Neural cell (in vitro differentiated cells): ENCODE results near the gene COQ2. TPM values are rescaled to one million over a fixed set of nuclear protein-coding genes. Genes with fewer than 3 reads are reported as not detected.

Source experiments
- H2AFZ ChIP-seq: fragments of 200-600, 300-800 bp; sonication (generic), shearing (Covaris generic); 2 replicates; pipeline ENCODE4 v1.6.0; 2014; ENCODE audit warnings: low read depth, mild to moderate bottlenecking, antibody characterized with exemption, low read length, moderate library complexity
- H3F3A ChIP-seq: fragments of 200-600 bp; shearing (Covaris generic); 2 replicates; pipeline ENCODE4 v1.6.1; 2016; ENCODE audit warnings: mild to moderate bottlenecking, moderate library complexity, mixed read lengths, antibody characterized with exemption, low read length; ENCODE audit not compliant: insufficient read depth, poor library complexity, severe bottlenecking
- H3K27ac ChIP-seq: fragments of 200-600, 300-800 bp; sonication (generic), shearing (Covaris generic); 2 replicates; pipeline ENCODE4 v1.5.1; 2014; ENCODE audit warnings: mild to moderate bottlenecking, low read length, moderate library complexity
- H3K27me3 ChIP-seq: fragments of 300-800, 200-600 bp; sonication (generic), shearing (Covaris generic); 2 replicates; pipeline ENCODE4 v1.6.0; 2014; ENCODE audit warnings: mild to moderate bottlenecking, low read depth, low read length, moderate library complexity; ENCODE audit not compliant: insufficient read depth
- H3K36me3 ChIP-seq: fragments of 300-800, 200-600 bp; sonication (generic), shearing (Covaris generic); 2 replicates; pipeline ENCODE4 v1.5.1; 2014; ENCODE audit warnings: mild to moderate bottlenecking, antibody characterized with exemption, low read length, moderate library complexity; ENCODE audit not compliant: insufficient read depth
- H3K4me2 ChIP-seq: fragments of 300-800, 200-600 bp; sonication (generic), shearing (Covaris generic); 2 replicates; pipeline ENCODE4 v1.6.0; 2014; ENCODE audit warnings: mild to moderate bottlenecking, low read length
- H3K4me3 ChIP-seq: fragments of 300-800, 200-600 bp; sonication (generic), shearing (Covaris generic); 2 replicates; pipeline ENCODE4 v1.5.1; 2014; ENCODE audit warnings: mild to moderate bottlenecking, low read length, moderate library complexity
- H3K79me2 ChIP-seq: fragments of 200-600 bp; shearing (Covaris generic); replicated peaks from 2 replicates; pipeline ENCODE4 v1.6.0; 2014; ENCODE audit warnings: mild to moderate bottlenecking, low read length, moderate library complexity; ENCODE audit not compliant: insufficient read depth
- H3K9ac ChIP-seq: fragments of 300-800, 200-600 bp; sonication (generic), shearing (Covaris generic); 2 replicates; pipeline ENCODE4 v1.6.1; 2016; ENCODE audit warnings: mild to moderate bottlenecking, low read length, mixed read lengths
- H3K9me2 ChIP-seq: fragments of 200-600 bp; shearing (Covaris generic); 2 replicates; pipeline ENCODE4 v1.6.1; 2016; ENCODE audit warnings: mild to moderate bottlenecking, low read length, mixed read lengths; ENCODE audit not compliant: insufficient read depth
- H3K9me3 ChIP-seq: fragments of 200-600, 300-800 bp; sonication (generic), shearing (Covaris generic); 2 replicates; pipeline ENCODE4 v1.6.1; 2016; ENCODE audit warnings: mild to moderate bottlenecking, mixed run types, low read length, moderate library complexity, mixed read lengths
- H4K20me1 ChIP-seq: fragments of 200-600 bp; shearing (Covaris generic); 2 replicates; pipeline ENCODE4 v1.6.1; 2016; ENCODE audit warnings: mild to moderate bottlenecking, mixed run types; ENCODE audit not compliant: insufficient read depth
- EP300 ChIP-seq: fragments of 450-650 bp; conservative IDR thresholded peaks from 2 replicates; pipeline ENCODE4 v1.6.1; 2014; ENCODE audit warnings: antibody characterized with exemption, mild to moderate bottlenecking, moderate library complexity; ENCODE audit not compliant: poor library complexity, severe bottlenecking
- EZH2 ChIP-seq: fragments of 200-600, 300-800 bp; shearing (Covaris generic), sonication (generic); IDR thresholded peaks from 2 replicates; pipeline ENCODE4 v1.6.1; 2014; ENCODE audit warnings: antibody characterized with exemption, low read length, borderline replicate concordance, mild to moderate bottlenecking; ENCODE audit not compliant: insufficient read depth, poor library complexity, severe bottlenecking
- MXI1 ChIP-seq: fragments of 450-650 bp; conservative IDR thresholded peaks from 2 replicates; pipeline ENCODE4 v1.6.1; 2014; ENCODE audit warnings: antibody characterized with exemption, mild to moderate bottlenecking; ENCODE audit not compliant: poor library complexity, severe bottlenecking
- POLR2AphosphoS5 ChIP-seq: IDR thresholded peaks from 2 replicates; pipeline ENCODE4 v1.6.1; 2012
- RAD21 ChIP-seq: fragments of 450-650 bp; conservative IDR thresholded peaks from 2 replicates; pipeline ENCODE4 v1.6.1; 2014; ENCODE audit warnings: antibody characterized with exemption, mild to moderate bottlenecking, moderate library complexity
- SMC3 ChIP-seq: fragments of 450-650 bp; conservative IDR thresholded peaks from 2 replicates; pipeline ENCODE4 v1.6.1; 2014; ENCODE audit warnings: antibody characterized with exemption, mild to moderate bottlenecking, moderate library complexity; ENCODE audit not compliant: poor library complexity
- TAF1 ChIP-seq: IDR thresholded peaks from 2 replicates; pipeline ENCODE4 v1.6.1; 2012; ENCODE audit warnings: low read depth
- polyA plus RNA-seq: library from polyadenylated mRNA; depleted of rRNA; stranded (reverse); fragments of >200 nt; gene quantifications from 2 replicates; pipeline ENCODE4 v1.2.3, GENCODE V29; 2014
- TF ChIP-seq, protein P1 (sequence below): fragments of 450-650 bp; IDR thresholded peaks from 2 replicates; pipeline ENCODE4 v1.5.1; 2014; ENCODE audit warnings: antibody characterized with exemption, mild to moderate bottlenecking, moderate library complexity; ENCODE audit not compliant: poor library complexity, severe bottlenecking
- TF ChIP-seq, protein P2 (sequence below): IDR thresholded peaks from 2 replicates; pipeline ENCODE4 v1.6.1; 2012; ENCODE audit warnings: borderline replicate concordance

Gene COQ2
- polyA plus RNA-seq, 1 donor from 2014 or later = 19.8 TPM

- Histone ChIP-seq H3K4me2 (no peak overlapping the region), H3K27me3 (no peaks in the 10 kb centered on the region), H2AFZ (no peak overlapping the region), H3K9me3 (no peaks in the 10 kb centered on the region), H3K27ac (no peak overlapping the region), H4K20me1 (no peaks in the 10 kb centered on the region), H3K9ac (no peak overlapping the region), H3K79me2 (no peaks in the 10 kb centered on the region), H3F3A (no peaks in the 10 kb centered on the region), H3K36me3 (no peaks in the 10 kb centered on the region), H3K4me3 (no peak overlapping the region), H3K9me2 (no peaks in the 10 kb centered on the region)
- TF ChIP-seq, protein P1, sequence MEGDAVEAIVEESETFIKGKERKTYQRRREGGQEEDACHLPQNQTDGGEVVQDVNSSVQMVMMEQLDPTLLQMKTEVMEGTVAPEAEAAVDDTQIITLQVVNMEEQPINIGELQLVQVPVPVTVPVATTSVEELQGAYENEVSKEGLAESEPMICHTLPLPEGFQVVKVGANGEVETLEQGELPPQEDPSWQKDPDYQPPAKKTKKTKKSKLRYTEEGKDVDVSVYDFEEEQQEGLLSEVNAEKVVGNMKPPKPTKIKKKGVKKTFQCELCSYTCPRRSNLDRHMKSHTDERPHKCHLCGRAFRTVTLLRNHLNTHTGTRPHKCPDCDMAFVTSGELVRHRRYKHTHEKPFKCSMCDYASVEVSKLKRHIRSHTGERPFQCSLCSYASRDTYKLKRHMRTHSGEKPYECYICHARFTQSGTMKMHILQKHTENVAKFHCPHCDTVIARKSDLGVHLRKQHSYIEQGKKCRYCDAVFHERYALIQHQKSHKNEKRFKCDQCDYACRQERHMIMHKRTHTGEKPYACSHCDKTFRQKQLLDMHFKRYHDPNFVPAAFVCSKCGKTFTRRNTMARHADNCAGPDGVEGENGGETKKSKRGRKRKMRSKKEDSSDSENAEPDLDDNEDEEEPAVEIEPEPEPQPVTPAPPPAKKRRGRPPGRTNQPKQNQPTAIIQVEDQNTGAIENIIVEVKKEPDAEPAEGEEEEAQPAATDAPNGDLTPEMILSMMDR = no peak
- no peak for TF ChIP-seq RAD21
- TF ChIP-seq MXI1 = no peak
- TF ChIP-seq POLR2AphosphoS5 = no peak
- TF ChIP-seq TAF1 = no peak
- TF ChIP-seq SMC3 = no peak
- TF ChIP-seq EZH2 = no peak
- TF ChIP-seq, protein P2, sequence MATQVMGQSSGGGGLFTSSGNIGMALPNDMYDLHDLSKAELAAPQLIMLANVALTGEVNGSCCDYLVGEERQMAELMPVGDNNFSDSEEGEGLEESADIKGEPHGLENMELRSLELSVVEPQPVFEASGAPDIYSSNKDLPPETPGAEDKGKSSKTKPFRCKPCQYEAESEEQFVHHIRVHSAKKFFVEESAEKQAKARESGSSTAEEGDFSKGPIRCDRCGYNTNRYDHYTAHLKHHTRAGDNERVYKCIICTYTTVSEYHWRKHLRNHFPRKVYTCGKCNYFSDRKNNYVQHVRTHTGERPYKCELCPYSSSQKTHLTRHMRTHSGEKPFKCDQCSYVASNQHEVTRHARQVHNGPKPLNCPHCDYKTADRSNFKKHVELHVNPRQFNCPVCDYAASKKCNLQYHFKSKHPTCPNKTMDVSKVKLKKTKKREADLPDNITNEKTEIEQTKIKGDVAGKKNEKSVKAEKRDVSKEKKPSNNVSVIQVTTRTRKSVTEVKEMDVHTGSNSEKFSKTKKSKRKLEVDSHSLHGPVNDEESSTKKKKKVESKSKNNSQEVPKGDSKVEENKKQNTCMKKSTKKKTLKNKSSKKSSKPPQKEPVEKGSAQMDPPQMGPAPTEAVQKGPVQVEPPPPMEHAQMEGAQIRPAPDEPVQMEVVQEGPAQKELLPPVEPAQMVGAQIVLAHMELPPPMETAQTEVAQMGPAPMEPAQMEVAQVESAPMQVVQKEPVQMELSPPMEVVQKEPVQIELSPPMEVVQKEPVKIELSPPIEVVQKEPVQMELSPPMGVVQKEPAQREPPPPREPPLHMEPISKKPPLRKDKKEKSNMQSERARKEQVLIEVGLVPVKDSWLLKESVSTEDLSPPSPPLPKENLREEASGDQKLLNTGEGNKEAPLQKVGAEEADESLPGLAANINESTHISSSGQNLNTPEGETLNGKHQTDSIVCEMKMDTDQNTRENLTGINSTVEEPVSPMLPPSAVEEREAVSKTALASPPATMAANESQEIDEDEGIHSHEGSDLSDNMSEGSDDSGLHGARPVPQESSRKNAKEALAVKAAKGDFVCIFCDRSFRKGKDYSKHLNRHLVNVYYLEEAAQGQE = no peak
- no peak for TF ChIP-seq EP300
Measured at GRCh38 chr4:83224502-83225197, 59.9 kb downstream of the COQ2 start.

DNA sequence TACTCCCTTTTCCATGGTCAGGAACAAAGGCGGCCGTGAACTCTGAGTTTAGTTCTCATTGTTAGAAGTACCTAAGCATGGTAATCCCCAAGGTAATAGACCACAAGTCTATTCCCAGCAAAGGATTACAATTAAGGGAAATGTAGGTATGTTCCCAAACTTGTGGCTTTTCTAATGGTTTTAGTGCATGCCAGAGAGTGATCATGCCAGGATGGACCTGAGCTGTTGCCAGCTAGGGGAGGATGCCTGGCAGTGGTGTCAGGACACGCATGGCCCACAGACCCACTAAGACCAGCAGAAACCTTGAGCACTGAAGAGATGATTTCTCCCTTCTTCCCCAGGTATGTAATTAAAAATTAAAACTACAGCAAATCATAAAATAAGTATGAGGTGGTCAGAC lies 60.8 kb downstream of the COQ2 start:
- Histone ChIP-seq H3K9me2 (no peaks in the 10 kb centered on the region), H3F3A (no peaks in the 10 kb centered on the region), H3K27me3 (no peaks in the 10 kb centered on the region), H4K20me1 (no peaks in the 10 kb centered on the region), H3K27ac (no peak overlapping the region), H3K9ac (no peak overlapping the region), H2AFZ (no peak overlapping the region), H3K4me2 (no peak overlapping the region), H3K9me3 (no peaks in the 10 kb centered on the region), H3K36me3 (no peaks in the 10 kb centered on the region), H3K4me3 (no peak overlapping the region), H3K79me2 (no peaks in the 10 kb centered on the region)
- no peak for TF ChIP-seq POLR2AphosphoS5
- TF ChIP-seq EP300 = no peak
- no peak for TF ChIP-seq TAF1
- TF ChIP-seq MXI1 = no peak
- TF ChIP-seq EZH2 = no peak
- TF ChIP-seq, protein P2 = no peak
- TF ChIP-seq SMC3 = no peak
- TF ChIP-seq RAD21 = no peak
- TF ChIP-seq, protein P1 = no peak
